GM18499 (cell line): Measurements from ENCODE around the gene CLSTN1.

Experiments used
- ATAC-seq: cut with Tn5 transposase; IDR thresholded peaks from one replicate; pipeline ENCODE4 v1.9.1; 2021; ENCODE audit warnings: moderate number of reproducible peaks; ENCODE audit not compliant: insufficient read depth, unreplicated experiment

The CLSTN1 gene

DNA sequence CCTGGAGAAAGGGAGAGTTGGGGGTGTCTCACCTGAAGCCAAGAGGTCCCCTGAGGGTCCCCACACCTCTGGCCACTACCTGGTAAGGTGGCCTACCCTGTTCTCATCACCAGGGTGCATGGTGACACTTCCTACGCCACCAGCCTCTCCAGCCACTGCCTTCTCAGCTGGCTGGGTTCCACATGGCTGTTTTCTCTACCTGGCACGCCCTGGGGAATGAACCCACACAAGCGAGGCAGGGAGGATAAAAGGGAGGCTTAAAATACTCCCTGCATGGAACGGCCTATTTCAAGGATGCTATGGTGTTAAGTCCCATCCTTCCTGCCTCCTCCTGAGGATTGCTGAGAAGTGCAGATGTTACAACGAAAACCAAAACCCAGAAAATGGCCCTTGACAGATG is 87.5 kb downstream of the CLSTN1 start:
- no peak for ATAC-seq

DNA sequence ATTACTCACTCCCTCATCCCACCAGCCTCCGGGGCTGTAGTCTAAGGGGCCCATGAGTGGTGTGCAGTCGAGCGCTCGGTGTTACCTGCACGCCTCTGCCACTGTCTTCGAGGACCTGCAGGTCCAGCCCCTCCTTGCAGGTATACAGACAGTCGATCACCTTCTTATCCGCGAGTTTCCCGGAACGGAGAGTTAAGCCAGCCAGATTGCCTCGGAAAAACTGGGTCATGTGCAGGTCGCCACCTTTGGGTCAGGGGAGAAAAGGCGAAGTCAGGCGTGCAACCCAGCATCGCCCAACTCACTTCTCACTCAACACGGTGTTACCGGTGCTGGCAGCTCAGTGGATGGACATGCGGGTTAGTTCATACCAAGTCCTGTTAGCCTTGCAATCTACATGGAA is 88.0 kb downstream of the CLSTN1 start:
- ATAC-seq: no peak

- no peak for ATAC-seq
Measured at GRCh38 chr1:9733160-9733789, 90.5 kb downstream of the CLSTN1 start.

DNA sequence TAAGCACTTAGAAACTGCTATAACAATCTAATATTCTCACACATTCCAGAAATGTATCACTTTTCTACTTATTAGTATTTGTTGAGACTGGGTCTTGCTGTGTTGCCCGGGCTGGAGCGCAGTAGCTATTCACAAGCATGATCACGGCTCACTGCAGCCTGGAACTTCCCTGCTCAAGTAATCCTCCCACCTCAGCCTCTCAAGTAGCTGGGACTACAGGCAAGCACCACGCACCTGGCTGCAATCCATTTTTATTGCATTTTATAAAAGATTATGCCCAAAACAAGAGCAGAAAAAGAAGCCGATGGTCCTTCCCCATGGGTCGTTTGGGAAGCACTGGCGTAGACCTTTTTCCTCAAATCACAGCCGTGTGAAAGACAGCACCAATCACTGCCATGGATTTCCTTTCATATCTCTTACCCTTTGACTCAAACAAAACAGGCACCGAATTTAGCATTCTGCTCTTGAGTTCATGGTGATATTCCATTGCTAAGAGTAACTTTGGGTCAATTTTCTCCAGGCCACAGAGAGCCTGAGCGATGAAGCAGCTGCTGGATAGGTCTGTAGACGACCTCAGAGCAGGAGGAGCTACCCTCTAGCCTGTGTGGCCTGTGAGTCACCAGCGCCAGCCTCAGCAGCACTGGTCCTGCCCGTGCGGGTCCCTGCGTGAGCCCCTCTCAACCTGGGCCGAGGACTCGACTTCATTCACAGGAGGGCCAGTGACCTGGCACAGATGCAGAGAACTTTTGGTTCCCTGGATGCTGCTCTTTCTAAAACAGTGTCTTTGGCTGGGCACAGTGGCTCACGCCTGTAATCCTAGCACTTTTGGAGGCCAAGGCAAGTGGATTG is 91.4 kb downstream of the CLSTN1 start:
- no peak for ATAC-seq

GRCh38 chr1:9731561-9731960 is 92.2 kb downstream of the CLSTN1 start:
- no peak for ATAC-seq

- ATAC-seq: no peak
Measured at GRCh38 chr1:9731051-9731537, 92.7 kb downstream of the CLSTN1 start.

DNA sequence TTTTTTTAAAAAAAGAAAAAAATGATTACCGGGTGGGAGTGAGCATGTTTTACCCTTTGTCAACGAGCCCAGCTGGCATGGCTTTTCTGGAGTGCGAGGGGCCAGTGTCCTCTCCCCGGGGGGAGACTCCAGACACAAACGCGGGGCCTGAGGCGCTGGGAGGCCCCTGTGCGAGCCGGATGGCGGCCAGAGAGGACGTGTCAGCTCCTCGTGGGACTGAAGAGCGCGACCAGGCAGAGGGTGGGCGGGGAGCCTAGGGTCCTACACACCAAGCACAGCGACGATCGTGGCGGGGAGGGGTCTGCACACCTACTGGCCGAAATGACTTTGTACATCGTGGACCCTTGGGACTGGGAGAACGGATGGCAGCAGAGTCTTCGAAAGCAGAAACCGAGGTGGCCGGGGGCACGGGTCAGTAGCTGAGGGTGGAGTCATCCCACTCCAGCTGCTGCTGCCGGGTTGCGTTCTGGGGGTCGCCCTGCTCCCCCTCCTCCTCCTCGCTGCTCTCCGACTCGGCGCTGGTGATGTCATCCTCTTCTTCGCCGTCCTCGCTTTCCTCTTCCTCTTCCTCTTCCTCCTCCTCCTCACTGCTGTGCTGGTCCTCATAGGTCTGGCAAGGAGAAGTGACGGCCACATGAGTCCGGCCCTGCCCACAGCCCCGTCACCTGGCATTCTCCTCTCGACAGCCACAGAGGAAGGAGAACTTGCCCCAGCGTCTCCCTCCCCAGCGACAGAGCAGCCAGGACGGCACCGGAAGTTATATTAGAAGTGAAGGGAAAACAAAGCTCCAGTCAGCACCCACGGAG is 93.5 kb downstream of the CLSTN1 start:
- ATAC-seq: no peak

GRCh38 chr1:9729523-9729922 is 94.2 kb downstream of the CLSTN1 start:
- no peak for ATAC-seq

DNA sequence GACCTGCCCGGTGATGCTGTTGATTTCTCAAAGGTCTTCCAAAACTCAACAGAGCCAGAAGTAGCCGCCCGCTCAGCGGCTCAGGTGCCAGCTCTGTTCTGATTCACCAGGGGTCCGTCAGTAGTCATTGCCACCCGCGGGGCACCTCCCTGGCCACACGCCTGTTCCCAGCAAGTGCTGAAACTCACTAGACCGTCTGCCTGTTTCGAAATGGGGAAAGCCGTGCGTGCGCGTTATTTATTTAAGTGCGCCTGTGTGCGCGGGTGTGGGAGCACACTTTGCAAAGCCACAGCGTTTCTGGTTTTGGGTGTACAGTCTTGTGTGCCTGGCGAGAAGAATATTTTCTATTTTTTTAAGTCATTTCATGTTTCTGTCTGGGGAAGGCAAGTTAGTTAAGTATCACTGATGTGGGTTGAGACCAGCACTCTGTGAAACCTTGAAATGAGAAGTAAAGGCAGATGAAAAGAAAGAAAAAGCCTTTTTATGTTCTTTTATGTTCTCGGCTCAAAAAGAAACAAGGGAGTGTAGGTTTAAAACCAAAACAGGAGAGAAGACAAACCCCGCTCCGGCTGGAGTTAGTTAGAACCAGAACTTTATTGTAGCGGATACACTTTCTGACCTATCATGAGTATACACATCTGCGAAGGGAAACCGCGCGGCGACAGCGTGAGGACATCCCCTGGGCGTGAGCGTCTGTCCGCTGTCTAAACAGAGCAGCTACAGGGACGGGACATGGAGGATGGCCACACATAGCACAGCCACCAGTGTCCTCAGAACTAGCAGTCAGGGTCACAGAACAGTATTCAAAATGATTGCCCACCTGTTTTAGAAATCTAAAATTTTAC is 95.1 kb downstream of the CLSTN1 start:
- ATAC-seq: no peak

DNA sequence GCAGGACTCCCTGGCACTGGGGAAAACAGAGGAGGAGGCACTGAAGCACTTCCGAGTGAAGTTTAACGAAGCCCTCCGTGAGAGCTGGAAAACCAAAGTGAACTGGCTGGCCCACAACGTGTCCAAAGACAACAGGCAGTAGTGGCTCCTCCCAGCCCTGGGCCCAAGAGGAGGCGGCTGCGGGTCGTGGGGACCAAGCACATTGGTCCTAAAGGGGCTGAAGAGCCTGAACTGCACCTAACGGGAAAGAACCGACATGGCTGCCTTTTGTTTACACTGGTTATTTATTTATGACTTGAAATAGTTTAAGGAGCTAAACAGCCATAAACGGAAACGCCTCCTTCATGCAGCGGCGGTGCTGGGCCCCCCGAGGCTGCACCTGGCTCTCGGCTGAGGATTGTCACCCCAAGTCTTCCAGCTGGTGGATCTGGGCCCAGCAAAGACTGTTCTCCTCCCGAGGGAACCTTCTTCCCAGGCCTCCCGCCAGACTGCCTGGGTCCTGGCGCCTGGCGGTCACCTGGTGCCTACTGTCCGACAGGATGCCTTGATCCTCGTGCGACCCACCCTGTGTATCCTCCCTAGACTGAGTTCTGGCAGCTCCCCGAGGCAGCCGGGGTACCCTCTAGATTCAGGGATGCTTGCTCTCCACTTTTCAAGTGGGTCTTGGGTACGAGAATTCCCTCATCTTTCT is 96.7 kb downstream of the CLSTN1 start:
- no peak for ATAC-seq

DNA sequence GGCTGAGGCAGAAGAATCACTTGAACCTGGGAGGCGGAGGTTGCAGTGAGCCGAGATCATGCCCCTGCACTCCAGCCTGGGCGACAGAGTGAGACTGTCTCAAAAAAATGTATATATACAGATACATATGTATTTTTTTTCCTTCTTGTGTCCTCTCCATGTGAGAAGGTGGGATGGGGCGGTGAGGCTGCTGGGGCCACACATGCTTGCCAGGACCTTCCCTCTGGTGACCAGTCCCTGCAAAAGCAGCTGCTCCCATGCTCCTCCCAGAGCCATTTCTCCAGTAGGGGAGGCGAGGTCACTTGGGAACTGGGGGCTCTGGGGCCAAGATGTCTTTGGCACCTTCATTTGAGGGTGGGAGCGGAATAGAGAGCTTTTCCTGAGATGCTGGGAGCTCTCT is 97.4 kb downstream of the CLSTN1 start:
- ATAC-seq: no peak

- no peak for ATAC-seq
Measured at GRCh38 chr1:9724706-9725476, 98.9 kb downstream of the CLSTN1 start.

GRCh38 chr1:9723926-9724325 is 99.8 kb downstream of the CLSTN1 start:
- ATAC-seq: no peak

DNA sequence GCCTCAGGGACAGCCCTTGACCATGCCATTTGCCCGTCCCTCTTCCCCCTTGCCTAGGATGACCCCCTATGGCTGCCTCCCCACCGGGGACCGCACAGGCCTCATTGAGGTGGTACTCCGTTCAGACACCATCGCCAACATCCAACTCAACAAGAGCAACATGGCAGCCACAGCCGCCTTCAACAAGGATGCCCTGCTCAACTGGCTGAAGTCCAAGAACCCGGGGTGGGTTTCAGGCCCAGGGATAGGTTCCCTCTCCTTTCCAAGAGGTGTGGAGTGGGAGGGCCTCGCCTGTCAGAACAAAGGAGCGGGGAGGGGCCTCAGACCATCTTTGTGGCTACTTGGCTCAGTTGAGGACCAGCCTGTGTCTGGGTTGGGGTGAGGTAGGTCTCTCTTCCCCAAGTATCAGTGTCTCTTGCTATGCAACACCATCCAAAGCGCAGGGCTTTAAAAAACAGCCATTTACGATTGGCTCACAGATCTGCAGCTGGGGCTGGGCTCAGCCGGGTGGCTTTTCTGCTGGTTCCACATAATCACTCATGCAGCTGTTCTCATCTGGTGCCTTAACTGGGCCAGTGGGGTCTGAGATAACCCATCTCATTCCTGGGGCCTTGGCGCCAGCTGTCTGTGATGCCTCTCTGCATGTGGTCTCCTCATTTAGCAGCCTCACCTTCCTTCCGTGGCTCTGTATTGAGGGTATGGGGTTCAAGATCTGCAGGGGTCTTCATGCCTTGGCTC is 100.5 kb downstream of the CLSTN1 start:
- no peak for ATAC-seq

DNA sequence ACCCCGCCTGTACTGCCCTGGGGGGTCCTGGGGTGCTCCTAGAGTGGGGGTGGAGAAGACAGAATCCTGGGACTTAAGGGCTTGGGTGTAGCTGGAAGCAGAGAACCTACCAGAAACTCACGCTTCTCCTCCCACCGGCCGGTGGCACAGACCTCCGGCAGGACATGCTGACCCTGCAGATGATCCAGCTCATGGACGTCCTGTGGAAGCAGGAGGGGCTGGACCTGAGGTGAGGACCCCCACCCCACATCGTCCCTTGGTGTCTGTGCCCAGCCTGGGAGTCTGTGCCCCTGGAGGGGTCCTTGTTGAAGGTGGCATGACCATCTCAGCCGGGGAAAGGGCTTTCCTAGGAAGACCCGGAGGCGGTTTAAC is 101.4 kb downstream of the CLSTN1 start:
- no peak for ATAC-seq

DNA sequence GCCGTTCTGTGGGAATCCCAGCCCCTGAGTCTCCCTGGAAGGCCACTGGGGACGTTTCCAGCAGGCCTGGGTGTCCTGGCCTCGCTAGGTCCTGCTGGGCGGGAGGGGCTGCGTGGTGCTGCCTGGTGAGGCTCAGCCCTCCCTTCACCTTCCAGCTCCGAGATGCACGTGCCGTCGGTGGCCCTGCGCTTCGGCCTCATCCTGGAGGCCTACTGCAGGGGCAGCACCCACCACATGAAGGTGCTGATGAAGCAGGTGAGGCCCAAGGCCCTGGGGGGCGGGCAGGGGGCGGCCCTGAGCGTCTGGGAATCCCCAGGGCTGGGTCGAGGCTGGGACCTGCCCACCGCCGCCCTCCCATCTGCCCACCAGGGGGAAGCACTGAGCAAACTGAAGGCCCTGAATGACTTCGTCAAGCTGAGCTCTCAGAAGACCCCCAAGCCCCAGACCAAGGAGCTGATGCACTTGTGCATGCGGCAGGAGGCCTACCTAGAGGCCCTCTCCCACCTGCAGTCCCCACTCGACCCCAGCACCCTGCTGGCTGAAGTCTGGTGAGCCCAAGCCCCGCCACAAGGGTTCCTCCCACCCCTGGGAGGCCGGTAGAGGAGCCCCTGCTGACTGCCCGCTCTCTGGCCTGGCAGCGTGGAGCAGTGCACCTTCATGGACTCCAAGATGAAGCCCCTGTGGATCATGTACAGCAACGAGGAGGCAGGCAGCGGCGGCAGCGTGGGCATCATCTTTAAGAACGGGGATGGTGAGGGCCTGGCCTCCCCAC is 102.0 kb downstream of the CLSTN1 start:
- ATAC-seq: no peak

DNA sequence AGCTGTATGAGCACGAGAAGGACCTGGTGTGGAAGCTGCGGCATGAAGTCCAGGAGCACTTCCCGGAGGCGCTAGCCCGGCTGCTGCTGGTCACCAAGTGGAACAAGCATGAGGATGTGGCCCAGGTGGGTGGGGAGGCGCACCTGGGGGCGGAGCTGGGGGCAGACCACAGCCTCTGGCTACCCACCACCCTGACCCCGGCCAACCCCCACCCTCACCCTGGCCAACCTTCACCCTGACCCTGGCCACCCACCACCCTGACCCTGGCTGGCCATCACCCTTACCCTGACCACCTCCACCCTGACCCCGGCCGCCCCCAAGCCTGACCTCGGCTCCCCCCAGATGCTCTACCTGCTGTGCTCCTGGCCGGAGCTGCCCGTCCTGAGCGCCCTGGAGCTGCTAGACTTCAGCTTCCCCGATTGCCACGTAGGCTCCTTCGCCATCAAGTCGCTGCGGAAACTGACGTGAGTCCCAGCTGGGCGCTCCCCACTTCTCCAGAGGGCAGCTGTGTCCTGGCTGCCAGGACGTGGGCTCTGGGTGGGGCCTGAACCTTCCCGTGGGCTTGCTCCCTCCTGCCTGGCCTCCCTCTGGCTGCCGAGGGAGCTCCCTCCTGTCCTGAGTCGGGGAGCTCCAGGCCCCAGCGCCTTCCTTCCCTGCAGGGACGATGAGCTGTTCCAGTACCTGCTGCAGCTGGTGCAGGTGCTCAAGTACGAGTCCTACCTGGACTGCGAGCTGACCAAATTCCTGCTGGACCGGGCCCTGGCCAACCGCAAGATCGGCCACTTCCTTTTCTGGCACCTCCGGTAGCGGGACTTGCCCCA is 102.8 kb downstream of the CLSTN1 start:
- ATAC-seq: no peak
